Kidney (tissue), 14 donors: ENCODE data around the gene ATF7IP. TPM values are rescaled to one million over a fixed set of nuclear protein-coding genes. Genes with fewer than 3 reads are reported as not detected.

Experiments
- DNase-seq, 5 donors: peaks; one replicate each; pipeline ENCODE4 v3.0.0-alpha.2; 2013 to 2020
- FAIRE-seq: peaks from 2 replicates; lab custom pipeline; 2012; peaks lifted over from hg19 to GRCh38; lab: Jason Lieb, UNC
- H3K27ac ChIP-seq, 2 donors: one replicate each; pipeline ENCODE4 v1.7.0; 2013; ENCODE audit warnings: low read depth in 2 of 2, low read length in 2 of 2, inconsistent platforms in 1 of 2
- H3K27me3 ChIP-seq: one replicate; pipeline ENCODE4 v1.7.1; 2013; ENCODE audit warnings: low read length, inconsistent platforms; ENCODE audit not compliant: control insufficient read depth, insufficient read depth
- H3K36me3 ChIP-seq, 3 donors: one replicate each; pipeline versions ENCODE4 v1.7.0 to v1.7.1; 2013; ENCODE audit warnings: low read length in 3 of 3, control low read depth in 1 of 3, inconsistent platforms in 1 of 3; ENCODE audit not compliant: insufficient read depth in 3 of 3, control insufficient read depth in 2 of 3
- H3K4me1 ChIP-seq, 3 donors: one replicate each; pipeline versions ENCODE4 v1.7.0 to v1.7.1; 2013; ENCODE audit warnings: low read length in 3 of 3, inconsistent platforms in 1 of 3, low read depth in 1 of 3; ENCODE audit not compliant: control insufficient read depth in 2 of 3, insufficient read depth in 2 of 3
- H3K4me3 ChIP-seq, 3 donors: one replicate each; pipeline versions ENCODE4 v1.7.0 to v1.8.1; 2013; ENCODE audit warnings: low read length in 3 of 3, control low read depth in 1 of 3, inconsistent platforms in 1 of 3
- H3K9ac ChIP-seq, 3 donors: one replicate each; pipeline versions ENCODE4 v1.7.0 to v1.7.1; 2013; ENCODE audit warnings: low read length in 3 of 3, control low read depth in 1 of 3, inconsistent platforms in 1 of 3
- H3K9me3 ChIP-seq, 3 donors: one replicate each; pipeline versions ENCODE4 v1.7.0 to v1.7.1; 2013; ENCODE audit warnings: low read length in 3 of 3, control low read depth in 1 of 3, inconsistent platforms in 1 of 3; ENCODE audit not compliant: control insufficient read depth in 2 of 3, insufficient read depth in 1 of 3
- intact Hi-C: fragments of 100-400 bp; cut with DNase I; formaldehyde crosslinking; loops from one replicate; pipeline ENCODE4 v1.11.1; 2022
- polyA plus RNA-seq: library from polyadenylated mRNA; stranded (reverse); fragments of 350-450 nt; fragmentation: Illumina TruSeq; extraction: RNeasy Lipid Tissue Mini Kit (QIAGEN cat#74804); gene quantifications from one replicate; pipeline ENCODE4 v1.2.3, GENCODE V29; 2014; ENCODE audit warnings: low read depth, low replicate concordance; ENCODE audit not compliant: insufficient read depth
- total RNA-seq: library from RNA; stranded (reverse); fragmentation: NEBNext Ultra II Directional; extraction: Animal tissue kit (Norgen Biotek cat#: 25700); gene quantifications from one replicate; pipeline ENCODE4 v1.2.1, GENCODE V29; 2021
- TF ChIP-seq, protein P1 (sequence below): IDR thresholded peaks from 3 replicates; pipeline ENCODE4 v1.5.1; 2012; ENCODE audit warnings: mild to moderate bottlenecking, moderate library complexity, borderline replicate concordance; ENCODE audit not compliant: insufficient read depth; ENCODE audit errors: extremely low read depth
- donor health status: control.
- donor health status: control.
- donor health status: control.
- donor health status: control.
- donor health status: control.
- donor health status: DM: yes; HTN: yes; CAD: no.
- donor health status: Normal renal cell carcinoma (clear cell type).

The ATF7IP gene
- total and polyA plus RNA-seq, 2 donors from 2014 or later: 6.3 to 97.1 TPM

DNA sequence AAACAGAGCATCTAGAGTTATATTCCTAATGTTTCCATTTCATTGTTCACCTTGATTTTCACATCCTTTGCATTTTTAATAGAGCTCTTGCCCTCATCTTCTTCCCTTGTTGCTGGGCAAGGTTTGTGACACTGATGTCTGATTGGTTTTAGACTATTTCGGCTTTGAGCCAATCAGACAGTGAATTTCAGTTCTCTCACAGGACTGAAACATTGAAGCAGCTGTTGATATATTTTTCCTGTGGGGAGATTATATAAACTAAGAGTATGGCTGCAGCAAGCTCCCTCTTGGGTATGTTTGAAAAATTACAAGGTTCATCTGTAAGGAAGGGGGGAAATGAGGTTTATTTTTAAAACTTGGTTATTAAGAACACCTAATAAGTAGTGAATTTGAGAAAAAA lies 51.2 kb downstream of the ATF7IP start:
- TF ChIP-seq, protein P1, sequence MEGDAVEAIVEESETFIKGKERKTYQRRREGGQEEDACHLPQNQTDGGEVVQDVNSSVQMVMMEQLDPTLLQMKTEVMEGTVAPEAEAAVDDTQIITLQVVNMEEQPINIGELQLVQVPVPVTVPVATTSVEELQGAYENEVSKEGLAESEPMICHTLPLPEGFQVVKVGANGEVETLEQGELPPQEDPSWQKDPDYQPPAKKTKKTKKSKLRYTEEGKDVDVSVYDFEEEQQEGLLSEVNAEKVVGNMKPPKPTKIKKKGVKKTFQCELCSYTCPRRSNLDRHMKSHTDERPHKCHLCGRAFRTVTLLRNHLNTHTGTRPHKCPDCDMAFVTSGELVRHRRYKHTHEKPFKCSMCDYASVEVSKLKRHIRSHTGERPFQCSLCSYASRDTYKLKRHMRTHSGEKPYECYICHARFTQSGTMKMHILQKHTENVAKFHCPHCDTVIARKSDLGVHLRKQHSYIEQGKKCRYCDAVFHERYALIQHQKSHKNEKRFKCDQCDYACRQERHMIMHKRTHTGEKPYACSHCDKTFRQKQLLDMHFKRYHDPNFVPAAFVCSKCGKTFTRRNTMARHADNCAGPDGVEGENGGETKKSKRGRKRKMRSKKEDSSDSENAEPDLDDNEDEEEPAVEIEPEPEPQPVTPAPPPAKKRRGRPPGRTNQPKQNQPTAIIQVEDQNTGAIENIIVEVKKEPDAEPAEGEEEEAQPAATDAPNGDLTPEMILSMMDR: no peak
- H3K36me3 ChIP-seq: peaks cover 0 to 3% (median 2%) of the 10 kb centered on the region in 3 donors
- intact Hi-C loops: no loop called here
- H3K27me3 ChIP-seq: no peaks in the 10 kb centered on the region
- FAIRE-seq (peak; percentile 85), DNase-seq (peak in 3 of 5 donors; percentile 27 to 84 (median 68))
- H3K4me3 ChIP-seq: no peak overlapping the region
- H3K27ac ChIP-seq: peak overlapping the region in 1 of 2 donors; percentile 38
- H3K9ac ChIP-seq: no peak overlapping the region
- H3K4me1 ChIP-seq: no peaks in the 10 kb centered on the region
- H3K9me3 ChIP-seq: peaks cover 0 to 6% (median 0%) of the 10 kb centered on the region in 3 donors

DNA sequence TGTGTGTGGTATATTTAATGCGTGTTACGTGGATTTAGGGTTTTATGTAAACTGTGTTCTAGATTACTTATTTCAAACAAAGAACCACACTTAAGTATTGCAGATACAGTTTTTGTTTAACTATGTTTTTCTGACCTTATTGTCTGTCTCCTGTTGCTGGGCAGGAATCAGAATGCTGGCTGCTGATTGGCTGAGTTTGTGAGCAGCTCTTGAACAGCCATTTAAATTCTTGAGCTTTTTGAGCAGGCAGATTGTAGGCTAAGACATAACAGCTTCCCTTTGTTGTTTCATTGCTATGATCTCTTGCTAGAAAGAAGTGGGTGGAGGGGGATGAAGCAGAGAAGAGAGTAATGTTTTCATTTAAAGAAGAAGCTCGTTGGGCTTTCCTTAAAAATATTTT lies 52.2 kb downstream of the ATF7IP start:
- TF ChIP-seq, protein P1: no peak
- H3K9ac ChIP-seq: no peak overlapping the region
- H3K27ac ChIP-seq: no peak overlapping the region
- peak in 4 of 5 donors; percentile 66 to 82 (median 74) for DNase-seq
- no peaks in the 10 kb centered on the region for H3K27me3 ChIP-seq
- peak; percentile 92 for FAIRE-seq
- H3K4me3 ChIP-seq: no peak overlapping the region
- H3K9me3 ChIP-seq: peaks cover 0 to 9% (median 0%) of the 10 kb centered on the region in 3 donors
- peaks cover 0 to 3% (median 2%) of the 10 kb centered on the region in 3 donors for H3K36me3 ChIP-seq
- no peaks in the 10 kb centered on the region for H3K4me1 ChIP-seq
- intact Hi-C loops: no loop called here

DNA sequence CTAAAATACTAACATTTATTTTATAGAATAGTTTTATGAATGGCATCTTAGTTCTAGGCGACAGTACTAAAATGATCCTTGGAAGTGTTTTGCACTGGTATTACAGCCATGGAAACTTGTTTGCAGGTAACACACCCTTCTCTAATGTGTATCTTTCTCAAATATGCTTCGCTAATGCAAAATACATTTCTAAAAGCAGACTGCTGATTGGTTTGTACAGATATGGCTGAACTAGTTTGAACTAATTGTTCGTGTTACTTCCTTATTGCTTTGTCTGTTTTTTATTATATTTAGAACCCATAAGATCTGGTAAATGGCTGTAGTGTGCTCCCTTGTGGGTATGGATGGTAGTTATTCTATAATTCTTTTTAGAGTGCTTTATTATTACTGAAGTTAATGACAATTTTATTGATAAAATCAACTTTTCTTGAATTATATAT lies 53.0 kb downstream of the ATF7IP start:
- TF ChIP-seq, protein P1: peak; percentile 8
- intact Hi-C loops: no loop called here
- Histone ChIP-seq H3K4me3 (no peak overlapping the region), H3K4me1 (no peaks in the 10 kb centered on the region), H3K9ac (no peak overlapping the region), H3K27ac (peak overlapping the region in 1 of 2 donors; percentile 7), H3K27me3 (no peaks in the 10 kb centered on the region), H3K36me3 (peaks cover 0 to 3% (median 2%) of the 10 kb centered on the region in 3 donors), H3K9me3 (peaks cover 0 to 9% (median 2%) of the 10 kb centered on the region in 3 donors)
- peak in 1 of 5 donors; percentile 22 for DNase-seq
- peak; percentile 83 for FAIRE-seq
